COLO668 (cell line): ENCODE measurements around the gene TFB1M.

Experiments used
- DNase-seq: peaks from one replicate; lab custom pipeline; 2025; ENCODE audit not compliant: unreplicated experiment; lab: John Stamatoyannopoulos, UW

Gene TFB1M

DNA sequence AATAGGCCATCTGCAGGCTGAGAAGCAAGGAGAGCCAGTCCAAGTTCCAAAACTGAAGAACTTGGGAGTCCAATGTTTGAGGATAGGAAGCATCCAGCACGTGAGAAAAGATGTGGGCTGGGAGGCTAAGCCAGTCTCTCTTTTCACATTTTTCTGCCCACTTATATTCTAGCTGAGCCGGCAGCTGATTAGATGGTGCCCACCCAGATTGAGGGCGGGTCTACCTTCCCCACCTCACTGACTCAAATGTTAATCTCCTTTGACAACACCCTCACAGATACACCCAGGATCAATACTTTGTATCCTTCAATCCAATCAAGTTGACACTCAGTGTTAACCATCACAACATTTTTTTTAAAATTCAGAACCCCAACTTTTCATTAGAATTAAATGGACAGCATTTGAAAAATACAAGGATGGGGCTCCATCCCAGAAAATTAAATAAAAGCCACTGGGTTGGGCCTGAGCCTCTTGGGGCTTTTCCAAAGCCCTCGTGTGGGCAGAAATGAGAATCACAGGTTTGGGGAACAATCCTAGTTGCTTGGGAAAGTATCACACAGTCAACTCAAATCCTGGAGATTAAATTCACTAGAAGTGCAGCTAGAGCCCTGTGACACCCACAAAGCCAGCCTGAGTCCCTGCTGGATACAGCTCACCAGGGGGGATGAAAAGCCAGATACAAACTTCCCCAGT is 48.3 kb downstream of the TFB1M start:
- no peak for DNase-seq

DNA sequence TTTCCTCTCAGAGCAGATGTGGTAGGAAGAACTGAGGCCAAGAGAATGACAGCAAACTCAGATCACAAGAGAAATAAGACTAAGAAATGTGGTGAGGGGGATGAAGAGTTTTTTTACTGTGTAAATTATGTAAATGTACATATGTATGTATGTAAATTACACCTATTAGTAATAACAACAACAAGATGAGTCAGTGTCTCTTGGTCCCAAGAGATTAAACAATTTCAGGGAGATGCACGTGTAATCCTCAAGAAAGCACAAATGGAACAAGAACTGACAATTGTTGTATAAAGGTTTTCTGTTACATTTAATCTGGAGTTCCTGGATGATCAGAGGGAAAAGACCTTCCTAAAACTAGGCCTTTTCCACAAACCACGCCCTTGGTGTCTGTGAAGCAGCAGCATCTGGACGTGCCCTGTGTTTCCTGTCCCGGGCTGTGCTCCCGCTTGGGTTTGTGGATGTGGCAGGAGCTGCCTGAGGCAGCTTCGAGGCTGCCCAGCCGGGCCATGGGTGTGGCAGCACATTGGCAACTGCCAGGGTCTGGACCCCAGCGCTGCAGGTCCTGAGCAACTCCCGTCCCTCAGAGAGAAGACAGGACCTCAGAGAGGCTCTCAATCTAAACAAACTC is 49.5 kb downstream of the TFB1M start:
- DNase-seq, result no peak

DNA sequence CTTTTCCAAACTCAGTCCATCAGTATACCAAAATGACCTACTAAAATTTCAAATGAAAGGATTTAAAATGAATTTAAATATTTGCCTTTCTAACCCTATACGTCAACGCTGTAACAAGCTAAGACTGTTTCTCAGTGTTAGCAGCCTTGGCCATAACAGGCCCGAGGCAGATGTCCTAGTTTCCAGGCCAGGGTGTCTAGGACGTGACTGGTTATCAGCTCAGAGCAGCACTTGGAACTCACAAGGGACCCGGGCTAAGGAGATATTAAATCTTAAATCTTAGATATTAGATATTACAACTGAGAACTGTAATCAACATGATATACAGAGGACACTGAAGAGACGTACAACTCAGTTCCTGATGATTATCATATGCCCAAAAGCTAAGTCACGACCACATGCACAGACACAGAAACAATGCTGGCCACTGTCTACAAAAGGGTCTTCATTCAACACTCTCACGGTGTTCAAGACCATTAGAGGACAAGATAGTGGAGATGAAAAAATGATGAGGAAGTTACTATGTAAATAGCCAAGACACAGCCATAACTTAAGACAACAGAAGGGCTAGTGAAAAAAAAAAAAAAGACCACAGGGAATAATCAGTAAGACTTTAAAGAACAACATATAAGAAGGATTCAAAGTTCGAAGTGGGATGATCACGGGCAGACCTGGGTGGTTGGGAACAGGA is 50.8 kb downstream of the TFB1M start, which contains the start of gene CLDN20:
TSS of gene CLDN20 (plus strand) at position 641 of the 691 bp plus-strand sequence. CDS start 11,707 bp downstream, outside the sequence.
- DNase-seq, result no peak

DNA sequence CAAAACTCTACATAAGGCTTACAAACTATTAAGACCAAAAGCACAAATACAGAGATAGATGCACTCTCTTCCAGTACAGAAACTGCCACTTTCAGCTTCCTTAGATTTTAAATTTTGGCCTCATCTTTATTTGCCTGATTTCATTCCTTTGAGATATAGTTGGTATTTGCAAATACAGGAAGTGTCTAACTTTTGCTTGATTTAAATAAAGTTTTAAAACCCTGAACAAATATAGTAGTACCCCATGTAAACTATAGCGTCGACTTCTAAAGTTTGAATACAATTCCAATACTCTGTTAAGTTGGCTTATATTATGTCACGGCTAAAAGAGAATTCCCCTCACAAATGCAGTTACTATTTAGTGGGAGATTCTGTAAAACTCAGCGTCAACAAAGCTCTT is 51.6 kb downstream of the TFB1M start:
- DNase-seq, result no peak

DNA sequence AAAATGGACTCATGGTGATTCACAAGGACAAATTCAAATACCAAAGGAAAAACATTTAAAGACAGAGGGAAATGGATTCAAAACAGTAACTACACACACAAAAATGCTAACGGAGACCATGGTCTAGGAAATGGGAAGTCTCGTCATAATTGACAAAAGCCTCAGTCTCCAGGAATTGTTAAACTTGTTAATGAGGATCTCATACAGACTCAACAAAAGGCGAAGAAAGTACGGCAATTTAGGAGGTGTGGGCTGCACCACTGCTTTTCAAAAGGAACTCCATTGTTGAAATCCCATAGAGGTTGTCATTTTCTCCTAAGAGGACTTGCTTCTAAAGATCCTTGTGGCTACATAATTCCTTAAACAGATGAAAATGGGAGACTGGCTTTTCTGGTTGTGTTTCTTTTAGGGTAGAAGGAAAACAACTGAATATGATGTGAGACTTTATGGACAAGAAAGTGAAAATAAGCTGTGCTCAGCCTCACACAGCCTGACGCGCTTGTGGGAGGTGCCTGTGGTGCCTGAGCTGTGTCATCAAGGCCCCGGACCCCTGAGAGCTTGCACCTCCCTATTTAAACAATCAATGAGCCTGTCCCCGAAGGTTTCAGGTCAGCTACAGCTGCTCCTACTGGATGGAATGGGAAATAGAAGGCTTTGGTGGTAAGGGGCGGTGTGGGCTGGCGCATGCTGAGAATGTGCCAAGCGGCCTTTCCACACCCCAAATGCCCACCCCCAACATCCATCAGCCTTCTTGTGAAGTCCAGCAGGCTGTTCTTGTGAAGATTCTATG is 53.0 kb downstream of the TFB1M start:
- no peak for DNase-seq

DNA sequence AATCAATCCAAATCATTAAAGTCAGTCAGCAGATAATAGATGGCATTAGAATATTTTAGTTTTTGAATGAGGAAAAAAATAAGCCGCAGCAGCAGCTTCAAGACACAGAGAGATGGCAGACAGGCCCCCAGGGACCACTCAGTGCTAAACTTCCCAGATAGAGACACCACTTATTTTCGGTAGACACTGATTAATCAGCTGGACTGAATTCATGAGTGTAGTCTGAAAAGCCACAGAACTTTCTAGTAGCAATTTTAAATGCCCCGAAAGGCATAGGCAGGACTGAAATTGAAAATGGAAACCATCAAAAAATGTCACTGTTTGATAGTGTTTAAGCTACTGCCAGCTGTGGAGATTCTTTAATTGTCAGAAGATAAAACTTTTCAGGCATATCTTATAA is 53.6 kb downstream of the TFB1M start:
- no peak for DNase-seq

DNA sequence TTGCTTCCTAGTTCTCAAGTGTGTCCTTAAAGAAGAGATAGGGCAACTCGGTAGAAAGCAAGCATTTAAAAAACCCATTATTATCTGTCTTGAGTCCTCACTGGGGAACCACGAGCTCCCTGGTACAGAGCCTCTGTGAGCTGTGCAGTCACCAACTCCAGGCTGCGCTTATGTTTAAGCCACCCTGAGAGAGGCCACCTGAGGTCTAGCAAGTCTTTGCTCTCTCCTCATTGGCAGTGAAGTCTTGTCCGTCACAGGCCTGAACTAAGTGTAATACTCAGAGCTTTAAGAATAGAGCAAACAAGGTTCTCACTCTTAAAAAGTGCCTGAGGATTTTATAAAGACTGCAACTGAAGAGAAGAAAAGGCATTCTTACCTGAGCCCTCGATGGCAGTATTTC is 54.4 kb downstream of the TFB1M start:
- DNase-seq, result no peak

DNA sequence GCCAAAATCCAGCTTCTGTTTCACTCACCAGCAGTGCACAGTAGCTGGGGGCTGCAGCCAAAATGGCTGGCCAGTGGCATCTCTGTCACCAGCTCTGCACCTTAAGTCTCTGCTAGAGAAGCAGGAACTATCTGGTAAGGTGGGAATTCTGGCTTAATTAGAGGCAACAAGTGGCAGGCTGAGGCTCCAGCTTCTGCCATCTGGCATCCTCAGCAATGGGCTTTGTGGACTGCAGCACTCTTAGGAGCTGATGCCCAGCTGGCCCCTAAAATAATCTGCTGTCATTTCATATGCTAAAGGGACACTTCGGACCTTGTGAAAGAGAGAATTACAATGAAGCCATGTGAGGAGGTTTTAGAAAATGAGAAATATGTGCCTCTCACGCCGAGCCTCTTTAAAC is 55.1 kb downstream of the TFB1M start:
- DNase-seq, result no peak

DNA sequence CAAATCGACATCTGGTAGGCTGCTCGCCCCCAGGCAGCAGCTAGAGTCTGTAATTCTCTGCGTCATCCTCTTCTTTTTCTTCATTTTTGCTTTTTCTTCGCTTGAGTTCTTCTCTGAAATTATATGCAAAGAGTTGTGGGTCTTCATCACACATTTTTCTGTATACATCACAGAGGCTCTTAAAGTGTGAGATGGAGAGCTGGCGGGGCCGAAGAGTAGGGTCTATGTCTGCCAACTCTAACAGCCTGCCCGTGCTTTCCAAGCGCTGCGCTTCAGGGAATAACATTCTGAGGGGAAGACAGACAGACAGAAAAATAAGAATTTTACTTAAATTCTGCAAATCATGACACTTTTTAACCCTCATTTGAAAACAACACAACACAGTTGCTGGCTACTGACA is 56.5 kb downstream of the TFB1M start:
- no peak for DNase-seq

DNA sequence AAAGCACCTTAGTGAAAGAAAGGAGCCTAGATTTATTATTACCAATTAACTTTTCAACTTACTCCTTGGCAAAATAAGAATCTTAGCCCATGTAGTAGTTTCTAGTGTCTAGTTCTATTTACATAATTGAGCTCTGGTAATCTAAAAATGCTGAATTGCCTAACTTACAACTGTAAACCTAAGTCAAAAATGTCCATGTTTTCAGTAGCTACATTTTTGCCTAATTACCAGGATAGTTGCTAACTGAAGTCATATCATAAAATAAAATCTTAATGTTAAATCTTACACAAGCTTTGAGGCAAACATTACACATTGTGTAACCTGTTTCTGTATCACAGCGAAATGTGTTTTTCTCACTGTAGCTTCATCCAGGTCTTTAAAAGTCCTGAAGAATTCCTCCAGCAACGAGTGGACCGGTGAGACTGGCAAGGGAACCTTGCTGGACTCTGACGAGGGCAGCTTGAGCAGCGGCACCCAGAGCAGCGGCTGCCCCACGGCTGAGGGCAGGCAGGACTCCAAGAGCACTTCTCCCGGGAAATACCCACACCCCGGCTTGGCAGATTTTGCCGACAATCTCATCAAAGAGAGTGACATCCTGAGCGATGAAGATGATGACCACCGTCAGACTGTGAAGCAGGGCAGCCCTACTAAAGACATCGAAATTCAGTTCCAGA is 58.0 kb downstream of the TFB1M start:
- DNase-seq, result no peak

DNA sequence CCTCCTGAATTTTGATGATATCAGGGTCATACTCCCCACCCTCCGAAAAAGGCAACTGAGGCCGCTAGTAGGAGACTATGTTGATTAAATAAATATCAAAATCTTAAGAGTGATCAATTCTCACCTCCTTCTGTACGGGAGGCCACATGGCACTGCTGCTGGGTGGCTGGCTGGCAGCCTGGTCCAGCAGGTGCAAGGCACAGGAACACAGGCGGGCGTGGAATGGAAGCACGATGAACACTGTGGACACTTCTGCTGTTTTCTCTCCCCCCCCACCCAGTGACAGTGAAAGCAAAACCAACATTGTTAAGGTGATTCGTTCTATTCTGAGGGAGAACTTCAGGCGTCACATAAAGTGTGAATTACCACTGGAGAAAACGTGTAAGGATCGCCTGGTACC is 60.1 kb downstream of the TFB1M start:
- no peak for DNase-seq

DNA sequence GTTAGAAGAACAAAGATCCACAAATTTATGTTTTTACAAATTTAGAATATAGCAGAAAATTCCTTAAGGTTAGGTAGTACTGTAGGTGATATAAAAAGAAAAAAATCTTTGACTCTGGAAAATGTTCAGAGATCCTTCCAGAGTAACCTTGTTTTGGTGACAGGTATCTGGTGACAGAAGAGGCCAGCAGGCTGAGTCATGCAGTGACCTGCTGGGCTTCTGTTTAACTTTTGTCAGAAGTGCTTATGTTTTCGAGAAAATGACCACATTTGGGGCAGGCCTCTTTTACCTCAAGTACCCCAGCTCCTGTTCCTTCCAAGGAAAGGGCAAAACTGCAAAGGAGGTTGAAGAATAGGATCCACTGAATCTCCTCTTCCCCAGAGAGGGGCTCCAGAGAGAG is 60.9 kb downstream of the TFB1M start:
- no peak for DNase-seq

DNA sequence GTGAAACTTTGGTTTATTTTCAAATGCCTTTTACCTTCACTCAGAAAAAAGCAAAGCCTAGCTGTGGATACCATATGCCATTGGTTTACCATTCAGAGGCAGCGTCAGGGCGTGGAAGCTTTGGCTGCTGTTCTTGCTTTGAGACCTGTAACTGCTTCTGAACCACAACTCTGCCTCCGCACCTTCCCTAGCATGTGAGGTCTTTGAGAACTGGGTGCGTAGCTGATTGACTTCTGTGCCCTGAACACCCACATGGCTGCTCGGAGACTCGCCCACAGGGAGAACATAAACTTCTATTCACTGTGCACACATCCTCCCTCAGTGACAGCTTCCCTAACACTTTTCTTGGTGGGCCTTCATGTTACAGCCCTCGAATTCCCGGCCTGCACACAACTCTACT is 61.7 kb downstream of the TFB1M start:
- DNase-seq, result no peak

DNA sequence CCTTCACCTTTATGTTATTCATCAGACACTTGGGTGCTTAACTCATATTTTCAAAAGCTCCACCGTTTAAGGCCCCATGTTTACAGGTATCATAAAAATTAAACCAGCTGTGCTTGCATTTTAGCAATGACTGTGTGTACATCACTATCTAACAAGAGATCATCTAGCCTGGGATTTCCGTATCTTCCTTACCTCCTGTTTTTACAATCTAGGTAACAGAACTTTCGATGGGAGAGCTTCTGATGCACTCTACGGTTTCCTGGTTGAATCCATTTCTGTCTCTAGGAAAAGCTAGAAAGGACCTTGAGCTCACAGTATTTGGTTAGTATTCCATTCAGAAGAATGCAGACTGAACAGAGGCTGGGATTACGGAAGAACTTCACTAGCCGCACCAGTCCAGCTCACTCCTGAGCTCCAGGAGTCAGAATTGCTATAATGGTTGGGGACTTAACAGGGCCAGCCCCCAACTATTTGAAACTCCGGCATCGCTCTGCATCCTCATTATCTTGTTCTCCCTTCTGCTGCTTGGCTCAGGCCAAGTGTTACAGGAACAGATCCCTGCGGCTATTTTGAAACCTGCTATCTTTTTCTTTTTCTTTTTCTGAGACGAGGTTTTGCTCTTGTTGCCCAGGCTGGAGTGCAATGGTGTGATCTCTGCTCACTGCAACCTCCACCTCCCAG is 63.4 kb downstream of the TFB1M start:
- no peak for DNase-seq

DNA sequence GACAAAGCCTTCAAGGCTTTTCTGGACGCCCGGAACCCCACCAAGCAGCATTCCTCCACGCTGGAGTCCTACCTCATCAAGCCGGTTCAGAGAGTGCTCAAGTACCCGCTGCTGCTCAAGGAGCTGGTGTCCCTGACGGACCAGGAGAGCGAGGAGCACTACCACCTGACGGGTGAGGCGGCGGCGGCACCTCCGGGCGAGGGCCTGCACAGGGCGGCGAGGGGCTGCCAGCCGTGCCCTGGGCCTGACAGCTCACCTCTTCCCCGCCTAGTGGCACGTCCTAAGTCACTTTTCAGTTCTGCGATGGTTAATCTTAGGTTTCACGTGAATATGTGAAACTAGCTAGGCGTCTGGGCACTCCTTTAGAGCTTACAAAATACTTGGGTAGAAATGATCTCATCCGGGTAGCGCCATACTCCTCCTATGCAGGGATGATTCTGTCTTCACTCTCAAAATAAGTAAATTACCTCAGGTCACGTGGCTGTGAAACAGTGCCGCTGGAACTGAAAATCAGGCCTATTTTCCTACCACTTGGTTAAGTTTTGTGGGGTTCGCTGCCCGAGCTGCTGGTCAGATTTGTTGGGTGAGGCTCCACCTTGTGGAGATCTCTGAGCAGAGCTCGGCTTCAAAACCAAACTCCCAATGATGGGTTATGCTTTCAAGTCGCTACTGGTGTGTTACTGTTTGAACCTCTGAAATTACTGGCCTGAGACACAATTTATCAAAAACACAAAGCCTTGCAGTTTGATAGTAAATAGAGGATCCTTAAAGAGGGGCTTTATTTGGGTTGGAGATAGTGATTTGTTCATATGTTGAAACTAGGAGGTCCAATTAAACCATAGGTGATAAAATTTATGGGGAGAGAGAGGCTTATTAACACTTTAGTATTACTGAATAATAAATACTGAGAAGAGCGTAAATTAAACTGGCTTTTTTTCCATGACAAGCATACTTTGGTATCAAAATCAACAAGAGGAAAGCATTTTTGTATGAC is 66.0 kb downstream of the TFB1M start:
- no peak for DNase-seq

DNA sequence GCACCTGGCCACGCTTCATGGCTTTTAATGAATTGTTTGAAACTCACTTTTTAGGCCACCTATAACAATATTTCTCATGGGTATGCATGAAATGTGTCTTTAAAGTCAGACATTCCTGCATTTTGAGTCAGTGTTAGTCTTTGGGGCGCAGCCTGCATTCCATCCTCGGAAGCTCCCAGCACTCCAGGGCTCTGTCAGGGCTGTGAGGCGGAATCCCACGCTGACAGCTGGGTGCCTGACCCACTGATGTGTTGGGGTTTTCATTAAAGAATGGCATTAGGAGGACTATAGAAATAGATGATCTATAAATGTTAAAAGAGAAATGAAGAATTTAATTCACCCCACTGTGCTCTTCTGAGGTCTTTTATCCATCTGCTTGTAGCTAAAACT is 66.7 kb downstream of the TFB1M start:
- no peak for DNase-seq

DNA sequence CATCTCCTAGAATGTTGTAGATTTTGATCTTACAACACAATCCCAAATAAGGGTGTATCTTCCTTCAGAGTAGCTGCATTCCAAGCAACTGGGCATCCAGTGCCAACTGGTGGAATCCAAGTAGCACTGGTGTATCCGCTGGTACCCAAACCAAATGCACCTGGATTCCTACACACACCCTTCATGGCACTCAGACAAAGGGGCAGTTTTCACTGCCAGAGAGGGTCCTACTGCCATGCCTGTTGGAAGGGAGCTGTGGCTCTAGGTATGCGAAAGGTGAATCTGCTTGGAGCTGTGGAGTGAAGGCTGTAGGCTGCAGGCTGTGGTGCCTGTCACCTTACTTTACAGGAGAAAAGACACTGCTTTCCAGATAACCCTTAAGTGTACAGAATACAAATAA is 67.5 kb downstream of the TFB1M start:
- no peak for DNase-seq

DNA sequence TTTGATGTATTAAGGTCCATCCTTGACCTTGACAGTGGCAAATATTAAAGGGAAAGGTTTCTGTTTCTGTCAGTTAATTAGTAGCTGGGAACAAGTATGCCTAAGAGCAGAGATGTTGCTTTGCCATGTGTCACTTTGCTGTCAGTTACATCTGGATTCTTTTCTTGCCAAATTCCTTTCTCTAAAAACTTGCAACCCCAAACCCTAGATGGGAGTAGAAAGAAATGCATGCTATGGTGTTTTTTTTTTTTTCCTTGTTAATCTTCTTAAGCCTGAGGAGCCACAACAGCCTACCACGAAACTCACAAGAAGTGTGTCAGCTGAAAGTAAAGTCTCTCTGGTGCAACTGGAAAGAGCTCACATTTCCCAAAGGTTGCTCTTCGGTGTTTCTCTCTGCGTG is 68.5 kb downstream of the TFB1M start:
- no peak for DNase-seq

DNA sequence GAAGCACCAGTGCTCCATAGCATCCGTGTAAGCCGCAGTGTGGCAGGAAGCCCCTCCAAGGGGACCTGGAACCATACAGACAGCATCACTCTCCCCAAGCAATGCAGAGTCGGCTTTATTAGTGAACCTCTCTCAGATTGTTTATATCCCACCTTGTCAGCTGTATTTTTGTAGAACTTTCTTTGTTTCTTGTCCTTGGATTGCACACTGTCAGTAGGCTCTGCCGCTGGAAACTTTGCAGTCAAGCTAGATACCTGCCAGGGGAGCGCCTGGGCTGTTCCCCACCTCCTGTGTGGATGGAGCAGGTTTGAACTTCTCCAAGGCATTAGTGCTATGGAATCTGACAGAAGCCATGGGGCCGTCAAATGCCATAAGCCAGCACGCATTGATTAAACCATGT is 69.1 kb downstream of the TFB1M start:
- no peak for DNase-seq
